ENCODE data around the gene FTSJ3.

Gene FTSJ3

GRCh38 chr17:63832014-63832413 is 4.6 kb upstream of the FTSJ3 start:
- TF ChIP-seq, protein P1, sequence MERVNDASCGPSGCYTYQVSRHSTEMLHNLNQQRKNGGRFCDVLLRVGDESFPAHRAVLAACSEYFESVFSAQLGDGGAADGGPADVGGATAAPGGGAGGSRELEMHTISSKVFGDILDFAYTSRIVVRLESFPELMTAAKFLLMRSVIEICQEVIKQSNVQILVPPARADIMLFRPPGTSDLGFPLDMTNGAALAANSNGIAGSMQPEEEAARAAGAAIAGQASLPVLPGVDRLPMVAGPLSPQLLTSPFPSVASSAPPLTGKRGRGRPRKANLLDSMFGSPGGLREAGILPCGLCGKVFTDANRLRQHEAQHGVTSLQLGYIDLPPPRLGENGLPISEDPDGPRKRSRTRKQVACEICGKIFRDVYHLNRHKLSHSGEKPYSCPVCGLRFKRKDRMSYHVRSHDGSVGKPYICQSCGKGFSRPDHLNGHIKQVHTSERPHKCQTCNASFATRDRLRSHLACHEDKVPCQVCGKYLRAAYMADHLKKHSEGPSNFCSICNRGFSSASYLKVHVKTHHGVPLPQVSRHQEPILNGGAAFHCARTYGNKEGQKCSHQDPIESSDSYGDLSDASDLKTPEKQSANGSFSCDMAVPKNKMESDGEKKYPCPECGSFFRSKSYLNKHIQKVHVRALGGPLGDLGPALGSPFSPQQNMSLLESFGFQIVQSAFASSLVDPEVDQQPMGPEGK (CRISPR knock-in tag; IDR thresholded peaks at IDR 0.05; ENCODE audit: borderline replicate concordance), result no peak
- no peak for ATAC-seq

DNA sequence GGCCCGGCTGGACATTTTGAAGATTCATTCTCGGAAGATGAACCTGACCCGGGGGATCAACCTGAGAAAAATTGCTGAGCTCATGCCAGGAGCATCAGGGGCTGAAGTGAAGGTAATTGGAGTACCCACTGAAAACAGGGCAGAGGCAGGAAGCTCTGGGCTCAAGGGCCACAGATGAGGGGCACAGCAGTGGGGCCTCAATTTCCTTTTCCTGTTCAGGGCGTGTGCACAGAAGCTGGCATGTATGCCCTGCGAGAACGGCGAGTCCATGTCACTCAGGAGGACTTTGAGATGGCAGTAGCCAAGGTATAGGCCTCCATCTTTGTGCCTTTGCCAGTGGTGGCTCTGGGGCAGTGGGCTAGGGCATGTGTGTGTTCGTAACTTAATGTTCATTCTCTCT is 4.0 kb upstream of the FTSJ3 start:
- TF ChIP-seq RARB (CRISPR knock-in tag; IDR thresholded peaks at IDR 0.05), result no peak
- no peak for TF ChIP-seq OSR1 (CRISPR knock-in tag; IDR thresholded peaks at IDR 0.05)
- TF ChIP-seq TCF4 (CRISPR knock-in tag; IDR thresholded peaks at IDR 0.05; ENCODE audit: borderline replicate concordance), result no peak
- TF ChIP-seq POU6F1 (CRISPR knock-in tag; IDR thresholded peaks at IDR 0.05; ENCODE audit: borderline replicate concordance, low read depth), result no peak
- TF ChIP-seq PPARA (CRISPR knock-in tag; IDR thresholded peaks at IDR 0.05; ENCODE audit: borderline replicate concordance), result no peak
- no peak for TF ChIP-seq ESRRG (CRISPR knock-in tag; IDR thresholded peaks at IDR 0.05)
- TF ChIP-seq ZC3H10 (CRISPR knock-in tag; IDR thresholded peaks at IDR 0.05), result no peak
- no peak for TF ChIP-seq ZFP30 (CRISPR knock-in tag; IDR thresholded peaks at IDR 0.05)
- TF ChIP-seq TSHZ2 (CRISPR knock-in tag; IDR thresholded peaks at IDR 0.05), result no peak
- no peak for TF ChIP-seq GLIS3 (CRISPR knock-in tag; IDR thresholded peaks at IDR 0.05)
- TF ChIP-seq ARNTL (CRISPR knock-in tag; IDR thresholded peaks at IDR 0.05; ENCODE audit: borderline replicate concordance, low read depth), result no peak
- TF ChIP-seq ZFP3 (CRISPR knock-in tag; IDR thresholded peaks at IDR 0.05), result no peak
- no peak for ATAC-seq

DNA sequence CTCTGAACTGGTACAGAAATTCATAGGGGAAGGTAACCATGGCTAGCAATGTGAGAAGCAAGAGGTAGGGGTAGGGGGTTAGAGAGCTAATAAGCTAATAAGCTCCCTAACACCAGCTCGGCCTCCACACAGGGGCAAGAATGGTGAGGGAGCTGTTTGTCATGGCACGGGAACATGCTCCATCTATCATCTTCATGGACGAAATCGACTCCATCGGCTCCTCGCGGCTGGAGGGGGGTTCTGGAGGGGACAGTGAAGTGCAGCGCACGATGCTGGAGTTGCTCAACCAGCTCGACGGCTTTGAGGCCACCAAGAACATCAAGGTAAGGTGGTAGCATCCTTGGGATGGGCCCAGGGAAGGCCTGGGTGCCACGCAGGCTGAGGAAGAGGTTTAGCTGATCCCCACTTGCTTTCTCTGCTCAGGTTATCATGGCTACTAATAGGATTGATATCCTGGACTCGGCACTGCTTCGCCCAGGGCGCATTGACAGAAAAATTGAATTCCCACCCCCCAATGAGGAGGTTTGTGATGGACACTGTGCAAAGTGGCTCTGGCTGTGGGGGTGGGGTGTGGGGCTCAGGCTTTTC is 3.5 kb upstream of the FTSJ3 start:
- TF ChIP-seq SNAI2 (CRISPR knock-in tag; IDR thresholded peaks at IDR 0.05) (no peak), CSDC2 (CRISPR knock-in tag; IDR thresholded peaks at IDR 0.05) (no peak), PPARA (CRISPR knock-in tag; IDR thresholded peaks at IDR 0.05; ENCODE audit: borderline replicate concordance) (no peak), ESRRG (CRISPR knock-in tag; IDR thresholded peaks at IDR 0.05) (no peak), GLIS3 (CRISPR knock-in tag; IDR thresholded peaks at IDR 0.05) (no peak), TCF4 (CRISPR knock-in tag; IDR thresholded peaks at IDR 0.05; ENCODE audit: borderline replicate concordance) (no peak), ISL1 (CRISPR knock-in tag; IDR thresholded peaks at IDR 0.05) (no peak), BACH2 (CRISPR knock-in tag; IDR thresholded peaks at IDR 0.05; ENCODE audit: borderline replicate concordance) (no peak), TSHZ2 (CRISPR knock-in tag; IDR thresholded peaks at IDR 0.05) (no peak), ARNTL (CRISPR knock-in tag; IDR thresholded peaks at IDR 0.05; ENCODE audit: borderline replicate concordance, low read depth) (no peak), ZFP3 (CRISPR knock-in tag; IDR thresholded peaks at IDR 0.05) (no peak), ZC3H10 (CRISPR knock-in tag; IDR thresholded peaks at IDR 0.05) (no peak), CSRNP3 (CRISPR knock-in tag; IDR thresholded peaks at IDR 0.05) (no peak), ZNF70 (CRISPR knock-in tag; IDR thresholded peaks at IDR 0.05) (no peak), POU6F1 (CRISPR knock-in tag; IDR thresholded peaks at IDR 0.05; ENCODE audit: borderline replicate concordance, low read depth) (no peak)
- TF ChIP-seq, protein P1 (CRISPR knock-in tag; IDR thresholded peaks at IDR 0.05; ENCODE audit: borderline replicate concordance), result no peak
- no peak for ATAC-seq

Measured in SK-N-SH treated with all-trans-retinoic acid at 6 μM for 48 hours (cell line).